ENCODE results near the gene TMCO4.

The TMCO4 gene

DNA sequence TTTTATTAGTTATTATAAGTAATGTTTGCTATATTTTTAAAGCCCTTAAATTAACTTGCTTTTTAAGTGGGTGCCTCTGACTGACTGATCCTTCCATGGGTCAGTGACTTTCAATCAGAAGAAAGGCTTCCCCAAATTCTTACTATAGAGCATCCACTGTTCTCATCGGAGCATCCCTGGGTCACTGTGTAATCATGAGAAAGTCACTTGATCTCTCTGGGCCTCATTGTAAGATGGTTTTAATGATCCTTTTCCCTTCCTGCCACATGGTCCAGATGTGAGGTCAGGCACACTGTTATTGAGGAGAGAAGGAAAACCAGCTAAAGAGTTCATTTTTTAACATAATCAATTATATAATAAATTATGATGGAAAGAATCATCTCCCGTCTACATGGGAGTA lies 166.6 kb downstream of the TMCO4 start:
- Mint-ChIP-seq H3K9me3 (no peaks in the 10 kb centered on the region), H3K36me3 (ENCODE audit: low read depth) (peaks cover 3% of the 10 kb centered on the region), H3K4me1 (ENCODE audit: low read depth) (no peaks in the 10 kb centered on the region), H3K27ac (no peak overlapping the region), H3K4me3 (no peak overlapping the region), H3K27me3 (ENCODE audit: low read depth) (peaks cover under 1% of the 10 kb centered on the region)
- no peak for DNase-seq (ENCODE audit: low spot score)

Measured in T-helper 2 cell treated with Interferon-gamma antibody and Interleukin-4, amounts not matched to agents 5 μg/mL and 100 μg/mL, for 36 hours (primary cell).